ENCODE results near the gene TRMT112. TPM values are rescaled to one million over a fixed set of nuclear protein-coding genes. Genes with fewer than 3 reads are reported as not detected.
A peak's percentile ranks its signal among the peaks of the same experiment; 100 is the strongest.

Gene TRMT112
- total RNA-seq, 3 donors from 2014 or later, result 206 to 266 (median 262) TPM

- intact Hi-C loops (cut with DNase I; ENCODE audit: low total_unique reads), result no loop called here
- TF ChIP-seq POLR2AphosphoS5 (IDR thresholded peaks at IDR 0.05) (no peak), POLR2A (IDR thresholded peaks at IDR 0.05) (no peak), CTCF (IDR thresholded peaks at IDR 0.05) (no peak)
These were observed 35.2 kb downstream of the TRMT112 start for GRCh38 chr11:64281957-64282770.

GRCh38 chr11:64278576-64279190 lies 38.7 kb downstream of the TRMT112 start:
- Histone ChIP-seq H3K36me3 (no peaks in the 10 kb centered on the region), H3K4me3 (no peak overlapping the region), H3K27ac (no peak overlapping the region), H3K9me3 (no peaks in the 10 kb centered on the region), H3K4me1 (peaks cover 0 to 8% of the 10 kb centered on the region in 2 donors), H3K27me3 (no peaks in the 10 kb centered on the region)
- DNase-seq (ENCODE audit: low spot score in 2 of 2), result no peak
- intact Hi-C loops (cut with DNase I; ENCODE audit: low total_unique reads), result loop anchor here (10.0 kb wide), 1 partner anchor 2004 kb away; the partner anchor contains the start of gene SCGB2A2
- TF ChIP-seq POLR2AphosphoS5 (IDR thresholded peaks at IDR 0.05) (no peak), CTCF (IDR thresholded peaks at IDR 0.05) (no peak), POLR2A (IDR thresholded peaks at IDR 0.05) (no peak)

More at GRCh38 chr11:64281957-64282770, 35.2 kb downstream of the TRMT112 start:
- H3K9me3 ChIP-seq, result no peaks in the 10 kb centered on the region
- no peaks in the 10 kb centered on the region for H3K36me3 ChIP-seq
- no peak for DNase-seq (ENCODE audit: low spot score in 2 of 2)
- no peaks in the 10 kb centered on the region for H3K27me3 ChIP-seq
- H3K4me1 ChIP-seq, result peaks cover 3 to 21% of the 10 kb centered on the region in 2 donors
- H3K4me3 ChIP-seq, result no peak overlapping the region
- H3K27ac ChIP-seq, result no peak overlapping the region

GRCh38 chr11:64276653-64277431 lies 40.5 kb downstream of the TRMT112 start:
- Histone ChIP-seq H3K36me3 (no peaks in the 10 kb centered on the region), H3K4me1 (peaks cover 0 to 5% of the 10 kb centered on the region in 2 donors), H3K4me3 (no peak overlapping the region), H3K27ac (peak overlapping the region in 1 of 2 donors; percentile 3), H3K27me3 (no peaks in the 10 kb centered on the region), H3K9me3 (no peaks in the 10 kb centered on the region)
- TF ChIP-seq CTCF (IDR thresholded peaks at IDR 0.05) (no peak), POLR2A (IDR thresholded peaks at IDR 0.05) (no peak), POLR2AphosphoS5 (IDR thresholded peaks at IDR 0.05) (no peak)
- no peak for DNase-seq (ENCODE audit: low spot score in 2 of 2)
- intact Hi-C loops (cut with DNase I; ENCODE audit: low total_unique reads), result loop anchor here (10.0 kb wide), 1 partner anchor 2002 kb away; the partner anchor contains the start of gene SCGB2A2

GRCh38 chr11:64275841-64276240 lies 41.5 kb downstream of the TRMT112 start:
- intact Hi-C loops (cut with DNase I; ENCODE audit: low total_unique reads), result loop anchor here (10.0 kb wide), 1 partner anchor 2001 kb away; the partner anchor contains the start of gene SCGB2A2
- no peaks in the 10 kb centered on the region for H3K27me3 ChIP-seq
- peaks cover 0 to 8% of the 10 kb centered on the region in 2 donors for H3K4me1 ChIP-seq
- H3K36me3 ChIP-seq, result no peaks in the 10 kb centered on the region
- no peak for DNase-seq (ENCODE audit: low spot score in 2 of 2)
- H3K9me3 ChIP-seq, result no peaks in the 10 kb centered on the region
- no peak overlapping the region for H3K4me3 ChIP-seq
- TF ChIP-seq POLR2AphosphoS5 (IDR thresholded peaks at IDR 0.05) (no peak), POLR2A (IDR thresholded peaks at IDR 0.05) (no peak), CTCF (IDR thresholded peaks at IDR 0.05) (no peak)
- no peak overlapping the region for H3K27ac ChIP-seq
